Lower leg skin (tissue), 3 donors: Measurements from ENCODE around the gene HMGCS2.

Source experiments
- CTCF ChIP-seq, 3 donors: fragments of 450-650 bp; IDR thresholded peaks; one replicate each; pipeline ENCODE4 v1.5.1; 2016; ENCODE audit warnings: antibody characterized with exemption in 3 of 3, mild to moderate bottlenecking in 3 of 3, moderate library complexity in 2 of 3
- POLR2A ChIP-seq, 2 donors: fragments of 450-650 bp; IDR thresholded peaks; one replicate each; pipeline ENCODE4 v1.6.1; 2016 to 2017; ENCODE audit warnings: antibody characterized with exemption in 2 of 2, mild to moderate bottlenecking in 1 of 2, moderate library complexity in 1 of 2

GRCh38 chr1:119712342-119713038, 56.2 kb downstream of the HMGCS2 start:
- TF ChIP-seq CTCF (IDR thresholded peaks at IDR 0.05) (no peak), POLR2A (IDR thresholded peaks at IDR 0.05) (no peak)
